Measurements from ENCODE around the gene IL12RB2.
"Not testable (repeated sequence)": the region's sequence is repeated elsewhere in the genome, so short reads cannot be mapped to it uniquely, and the experiment has no call there.

The IL12RB2 gene

DNA sequence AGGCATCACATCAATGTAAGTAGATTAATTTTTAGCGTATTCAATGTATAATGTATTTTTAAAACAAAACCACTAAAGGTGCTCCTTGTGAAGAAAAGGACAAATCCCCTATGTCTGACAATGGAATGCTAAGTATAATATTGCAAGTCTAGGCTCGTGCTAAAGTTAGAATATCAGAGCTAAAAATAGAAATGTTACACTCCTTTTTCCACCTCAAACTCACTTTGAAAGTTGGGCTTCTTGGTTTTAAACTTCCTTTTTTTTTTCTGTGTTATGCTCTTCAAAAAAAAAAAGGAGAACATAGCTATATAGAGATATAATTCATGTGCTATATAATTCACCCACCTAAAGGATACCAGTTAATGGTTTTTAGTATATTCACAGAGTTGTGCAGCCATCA, 126.2 kb downstream of the IL12RB2 start:
- no peak for DNase-seq

DNA sequence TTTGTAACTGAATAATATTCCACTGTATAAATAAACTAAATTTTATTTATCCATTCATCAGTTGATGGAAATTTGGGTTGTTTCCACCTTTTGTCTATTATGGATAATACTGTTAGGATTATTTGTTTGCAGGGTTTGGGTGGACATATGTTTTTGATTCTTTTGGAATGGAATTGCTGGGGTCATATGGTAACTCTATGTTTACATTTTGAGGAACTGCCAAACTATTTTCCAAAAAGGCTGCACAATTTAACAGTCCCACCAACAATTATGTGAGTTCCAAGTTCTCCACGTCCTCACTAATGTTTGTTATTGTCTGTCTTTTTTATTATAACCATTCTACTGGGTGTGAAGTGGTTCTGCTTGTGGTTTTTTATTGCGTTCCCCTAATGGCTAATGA, 126.8 kb downstream of the IL12RB2 start:
- DNase-seq = no peak

DNA sequence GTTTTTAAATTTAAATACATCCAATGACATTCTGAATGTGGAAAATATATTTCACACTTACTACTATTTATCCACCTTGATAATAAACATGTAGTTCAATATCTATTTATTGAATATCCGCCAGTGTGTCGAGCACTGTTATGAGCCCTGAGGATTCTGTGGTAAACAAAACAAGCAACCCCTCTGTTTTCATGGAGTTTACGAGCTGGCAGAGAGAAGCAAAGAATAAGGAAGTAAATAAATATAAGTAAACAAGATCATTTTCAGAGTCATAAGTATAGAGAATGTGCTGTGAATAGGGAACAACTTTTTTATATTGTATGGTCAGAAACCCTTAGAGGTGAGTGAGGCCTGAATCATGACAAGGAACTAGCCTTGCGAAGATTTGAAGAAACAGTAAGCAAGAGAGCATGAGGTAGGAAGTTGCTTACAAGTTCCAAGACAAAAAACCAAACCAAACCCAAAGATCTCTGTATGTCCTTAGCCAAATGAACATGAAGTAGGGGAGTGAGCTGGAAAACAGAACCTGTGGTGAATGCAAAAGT, 128.9 kb downstream of the IL12RB2 start:
- DNase-seq = no peak

DNA sequence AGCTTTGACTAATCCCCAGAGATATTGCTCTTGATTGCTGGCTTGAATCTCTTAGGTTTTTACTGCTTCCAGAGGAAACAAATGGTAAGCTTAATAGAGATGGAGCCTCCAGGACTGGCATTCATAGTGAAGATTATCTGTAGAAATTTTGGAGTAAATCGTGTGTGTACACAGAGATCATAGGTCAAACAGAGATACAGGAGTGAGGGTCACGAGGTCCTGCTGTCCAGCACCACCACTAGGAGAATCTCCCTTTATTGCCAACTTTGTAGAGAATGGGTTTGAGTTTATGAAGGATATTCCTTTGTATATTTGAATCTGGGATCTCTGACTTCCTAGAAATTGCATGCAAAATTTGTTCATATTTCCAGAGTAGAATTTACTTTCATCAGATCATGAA, 130.3 kb downstream of the IL12RB2 start:
- DNase-seq = no peak

DNA sequence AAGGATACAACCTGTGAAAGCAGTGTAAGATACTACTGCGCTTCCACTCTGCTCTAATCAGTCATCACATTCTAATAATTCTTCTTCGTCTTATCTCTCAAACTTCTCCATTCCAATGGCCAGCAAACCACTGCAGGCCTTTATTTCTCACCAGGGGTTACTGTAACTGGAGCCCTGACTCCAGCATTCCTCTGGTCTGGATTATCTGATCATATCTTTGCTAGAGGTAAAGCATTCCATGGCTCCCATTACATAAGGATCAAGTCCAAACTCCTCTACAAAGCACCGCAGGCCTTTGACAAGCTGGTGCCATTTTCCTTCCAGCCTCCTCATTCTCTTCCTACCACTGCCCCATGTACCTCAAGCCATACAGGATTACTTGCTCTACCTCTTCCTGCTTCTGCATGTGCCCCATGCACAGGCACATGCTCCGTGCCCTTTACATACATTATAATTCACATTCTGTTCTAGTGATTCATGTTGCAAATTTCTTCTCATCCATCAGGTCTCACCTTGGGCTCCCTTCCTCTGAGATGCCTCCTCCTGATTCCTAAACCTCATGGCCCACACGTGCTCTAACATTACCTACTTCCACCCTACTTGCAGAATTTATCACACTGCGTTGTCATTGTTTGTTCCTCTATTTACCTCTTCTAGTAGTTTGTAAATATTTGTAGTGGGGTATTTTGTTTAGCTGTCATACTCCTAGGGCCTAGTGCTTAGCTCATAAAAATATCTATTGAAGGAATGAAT, 131.8 kb downstream of the IL12RB2 start:
- no peak for DNase-seq

DNA sequence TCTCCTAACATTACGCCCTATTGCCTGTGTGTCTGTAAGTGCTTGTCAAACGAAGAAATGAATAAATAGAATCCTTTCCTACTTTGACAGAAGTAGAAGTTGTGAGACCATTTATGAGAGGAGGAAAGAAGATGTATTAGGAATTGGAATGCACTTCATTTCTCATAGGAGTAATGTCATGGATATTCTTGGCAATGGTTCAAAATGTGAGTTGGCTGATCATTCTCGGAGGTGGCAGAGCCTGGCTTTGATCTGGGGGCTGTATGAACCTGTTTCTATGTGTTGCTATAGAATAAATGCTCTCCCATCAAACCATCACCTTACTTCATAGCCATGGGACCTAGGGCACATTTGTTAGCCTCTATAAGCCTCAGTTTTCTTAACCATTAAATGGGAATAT, 132.7 kb downstream of the IL12RB2 start:
- DNase-seq = peak; percentile 7

DNA sequence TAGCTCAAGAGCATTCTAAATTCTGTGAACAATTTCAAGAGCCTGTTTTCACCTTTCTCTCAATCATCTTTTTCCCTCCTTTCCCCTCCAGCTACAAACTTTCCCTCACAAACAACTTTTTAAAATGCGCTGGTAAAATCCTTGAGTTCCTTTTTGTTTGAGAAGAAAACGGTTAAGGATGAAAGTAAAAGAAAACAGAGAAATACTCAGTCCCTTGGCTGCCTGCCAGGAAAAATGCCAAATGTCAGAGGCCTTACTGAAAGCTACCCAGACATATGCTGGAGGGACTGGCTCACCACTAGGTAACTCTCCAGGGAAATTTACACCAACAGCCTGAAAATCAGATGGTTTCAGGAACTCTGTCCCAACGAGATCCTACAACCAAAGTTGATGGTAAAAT, 133.5 kb downstream of the IL12RB2 start:
- peak; percentile 69 for DNase-seq

DNA sequence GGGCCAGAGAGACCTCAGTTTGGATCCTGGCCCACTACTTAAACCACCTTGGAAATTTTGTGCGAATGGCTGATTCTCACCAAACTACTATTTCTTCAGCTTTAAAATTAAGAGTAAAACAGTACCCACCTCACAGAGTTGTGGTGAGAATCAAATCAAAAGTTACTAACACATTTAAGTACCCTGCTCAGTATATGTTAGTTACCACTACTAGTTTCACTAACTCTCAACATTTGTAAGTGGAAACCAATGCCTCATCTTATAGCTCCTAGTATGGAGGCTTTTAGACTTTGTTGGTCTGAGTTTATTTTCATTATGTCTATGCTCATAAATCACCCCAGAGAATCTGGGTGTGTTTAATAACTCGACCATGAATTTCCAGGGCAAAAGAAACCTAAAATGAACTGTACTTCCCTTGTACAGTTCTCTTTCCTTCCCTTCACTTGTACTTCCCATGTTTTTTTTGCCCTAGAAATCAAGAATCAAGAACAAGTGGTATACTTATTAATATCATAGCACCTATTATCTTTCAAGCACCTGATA, 134.1 kb downstream of the IL12RB2 start:
- no peak for DNase-seq

DNA sequence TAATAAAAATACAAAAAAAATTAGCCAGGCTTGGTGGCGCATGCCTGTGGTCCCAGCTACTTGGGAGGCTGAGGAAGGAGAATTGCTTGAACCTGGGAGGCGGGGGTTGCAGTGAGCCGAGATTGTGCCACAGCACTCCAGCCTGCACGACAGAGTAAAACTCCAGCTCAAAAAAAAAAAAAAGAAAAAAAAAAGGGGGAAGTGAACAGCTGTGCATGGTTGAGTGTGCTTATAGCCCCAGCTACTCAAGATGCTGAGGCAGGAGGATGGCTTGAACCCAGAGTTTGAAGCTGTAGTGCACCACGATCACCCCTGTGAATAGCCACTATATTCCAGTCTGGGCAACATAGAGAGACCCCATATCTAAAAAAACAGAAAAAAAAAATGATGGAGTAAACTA, 138.3 kb downstream of the IL12RB2 start:
- DNase-seq = not testable (repeated sequence)

All from NCI-H69 (cell line).